PC-9 (cell line): ENCODE measurements around the gene KCNH4. TPM values are rescaled to one million over a fixed set of nuclear protein-coding genes. Genes with fewer than 3 reads are reported as not detected.

Experiments
- BruUV-seq: library from RNA; stranded (reverse); fragments of 400-500 nt; replicated peaks from 2 replicates; lab custom pipeline; 2021; lab: Mats Ljungman, UMichigan
- CTCF ChIA-PET: fragments of 300-600 bp; sonication (Branson Sonifier 250); formaldehyde crosslinking; loops from one replicate; lab custom pipeline; 2022; ENCODE audit warnings: antibody characterized with exemption; lab: Charles Lee
- POLR2A ChIA-PET: fragments of 300-600 bp; sonication (Branson Sonifier 250); formaldehyde crosslinking; loops from one replicate; lab custom pipeline; 2022; ENCODE audit warnings: antibody characterized with exemption; ENCODE audit not compliant: unreplicated experiment; lab: Charles Lee
- DNase-seq, 2 experiments: peaks; one replicate each; pipeline versions ENCODE4 v3.0.0 to v3.0.0-alpha.2; 2015 to 2022; ENCODE audit warnings: mixed read lengths in 1 of 2
- H2AFZ ChIP-seq: fragments of 200-600 bp; sonication (generic); 2 replicates; pipeline ENCODE4 v1.8.1; 2017; ENCODE audit warnings: antibody characterized with exemption
- H3F3A ChIP-seq: fragments of 200-600 bp; sonication (generic); 2 replicates; pipeline ENCODE4 v1.8.1; 2017; ENCODE audit warnings: antibody characterized with exemption, mild to moderate bottlenecking, low read depth; ENCODE audit not compliant: insufficient read depth
- H3K27ac ChIP-seq: fragments of 200-600 bp; sonication (generic); 2 replicates; pipeline ENCODE4 v1.6.1; 2016; ENCODE audit warnings: mixed run types
- H3K27me3 ChIP-seq: fragments of 200-600 bp; sonication (generic); 2 replicates; pipeline ENCODE4 v1.6.1; 2016; ENCODE audit warnings: low read depth, mixed run types; ENCODE audit not compliant: insufficient read depth
- H3K36me3 ChIP-seq: fragments of 200-600 bp; sonication (generic); 2 replicates; pipeline ENCODE4 v1.6.1; 2016; ENCODE audit warnings: low read depth, mixed run types
- H3K4me1 ChIP-seq: fragments of 200-600 bp; sonication (generic); replicated peaks from 2 replicates; pipeline ENCODE4 v1.6.1; 2016; ENCODE audit warnings: mixed run types; ENCODE audit not compliant: insufficient read depth
- H3K4me2 ChIP-seq: fragments of 200-600 bp; sonication (generic); 2 replicates; pipeline ENCODE4 v1.6.1; 2017; ENCODE audit warnings: mixed run types
- H3K4me3 ChIP-seq: fragments of 200-600 bp; sonication (generic); 2 replicates; pipeline ENCODE4 v1.6.1; 2016; ENCODE audit warnings: mixed run types
- H3K79me2 ChIP-seq: fragments of 200-600 bp; sonication (generic); 2 replicates; pipeline ENCODE4 v1.6.1; 2017; ENCODE audit warnings: low read depth, mixed run types
- H3K9me2 ChIP-seq: fragments of 200-600 bp; sonication (generic); 2 replicates; pipeline ENCODE4 v1.8.1; 2017; ENCODE audit warnings: mild to moderate bottlenecking; ENCODE audit not compliant: insufficient read depth
- H3K9me3 ChIP-seq: fragments of 200-600 bp; sonication (generic); 2 replicates; pipeline ENCODE4 v1.8.1; 2016; ENCODE audit warnings: low read depth; ENCODE audit not compliant: insufficient read depth
- H4K20me1 ChIP-seq: fragments of 200-600 bp; sonication (generic); 2 replicates; pipeline ENCODE4 v1.8.1; 2017; ENCODE audit not compliant: insufficient read depth
- EZH2 ChIP-seq: fragments of 200-600 bp; sonication (generic); IDR thresholded peaks from 2 replicates; pipeline ENCODE4 v1.8.0; 2017; ENCODE audit warnings: antibody characterized with exemption, low read depth
- intact Hi-C: fragments of 100-400 bp; cut with micrococcal nuclease; formaldehyde crosslinking; loops from one replicate; pipeline ENCODE4 v1.10.0; 2022; ENCODE audit not compliant: unreplicated experiment
- total RNA-seq: library from RNA; stranded (reverse); gene quantifications from 2 replicates; pipeline ENCODE4 v1.2.3, GENCODE V29; 2021
- TF ChIP-seq, protein P1 (sequence below): fragments of 200-600 bp; sonication (generic); conservative IDR thresholded peaks from 2 replicates; pipeline ENCODE4 v1.6.1; 2017; ENCODE audit warnings: mixed run types, antibody characterized with exemption, mild to moderate bottlenecking, moderate library complexity

KCNH4 gene
- total RNA-seq, 1 experiment from 2014 or later: not detected

DNA sequence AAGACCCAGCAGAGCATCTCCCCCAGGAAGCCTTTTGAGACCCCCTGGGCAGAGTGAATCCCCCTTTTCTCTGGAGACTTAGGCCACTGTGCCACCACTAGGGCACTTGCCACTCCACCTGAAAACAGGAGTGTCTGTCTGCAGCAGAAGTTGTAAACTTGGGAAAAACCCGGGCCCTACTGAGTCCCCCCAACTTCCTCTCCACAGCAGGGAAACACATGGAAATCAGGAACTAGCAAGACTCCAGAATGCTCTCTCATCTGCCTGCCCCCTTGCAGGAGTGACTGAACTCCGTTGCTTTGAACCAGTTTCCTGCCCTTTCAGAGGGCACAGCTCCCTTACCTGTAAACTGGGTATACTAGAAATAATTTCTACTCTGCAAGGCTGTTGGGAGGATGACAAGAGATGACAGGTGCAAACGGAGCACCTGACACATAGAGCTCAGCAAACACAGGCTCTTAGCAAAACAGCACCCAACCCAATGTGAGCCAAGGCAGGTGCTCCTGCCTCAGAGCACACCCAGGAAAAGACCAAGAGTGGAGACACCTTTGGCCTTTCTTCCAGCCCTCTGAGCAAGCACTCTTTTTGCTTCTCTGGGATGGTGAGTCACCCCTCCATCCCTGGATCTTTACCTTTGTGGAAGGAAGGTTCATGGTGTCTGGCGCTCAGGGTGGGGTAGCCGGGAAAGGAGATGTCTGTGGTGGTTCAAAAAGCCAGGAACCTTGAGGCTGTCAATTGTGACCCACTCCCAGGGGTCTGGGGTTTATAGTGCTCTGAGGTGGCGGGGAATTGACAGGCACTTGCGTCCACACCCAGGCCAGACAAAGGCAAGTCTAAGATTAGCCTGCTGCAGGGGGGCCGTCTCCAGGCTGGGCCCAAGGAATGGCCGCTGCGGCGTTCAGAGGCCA is 4.0 kb upstream of the KCNH4 start, which contains the start of gene HCRT:
Gene HCRT, minus strand, starts transcription at position 740 of the 908 bp plus-strand sequence. Its CDS starts 87 bp downstream, at position 653.
- Histone ChIP-seq H3K9me3 (no peaks in the 10 kb centered on the region), H2AFZ (no peak within 1 kb of the TSS), H3K27me3 (peaks cover under 1% of the 10 kb centered on the region), H3K4me3 (no peak within 1 kb of the TSS), H3K79me2 (no peaks in the 10 kb centered on the region), H3K4me1 (peaks cover 19% of the 10 kb centered on the region; the same call in 1 of the 2 replicates), H3K4me2 (peak within 1 kb of the TSS; percentile 62; the same call in 1 of the 2 replicates), H4K20me1 (no peaks in the 10 kb centered on the region), H3F3A (peaks cover 19% of the 10 kb centered on the region; the same call in 1 of the 2 replicates), H3K27ac (no peak within 1 kb of the TSS), H3K36me3 (no peaks in the 10 kb centered on the region), H3K9me2 (no peaks in the 10 kb centered on the region)
- no peak for DNase-seq
- TF ChIP-seq, protein P1, sequence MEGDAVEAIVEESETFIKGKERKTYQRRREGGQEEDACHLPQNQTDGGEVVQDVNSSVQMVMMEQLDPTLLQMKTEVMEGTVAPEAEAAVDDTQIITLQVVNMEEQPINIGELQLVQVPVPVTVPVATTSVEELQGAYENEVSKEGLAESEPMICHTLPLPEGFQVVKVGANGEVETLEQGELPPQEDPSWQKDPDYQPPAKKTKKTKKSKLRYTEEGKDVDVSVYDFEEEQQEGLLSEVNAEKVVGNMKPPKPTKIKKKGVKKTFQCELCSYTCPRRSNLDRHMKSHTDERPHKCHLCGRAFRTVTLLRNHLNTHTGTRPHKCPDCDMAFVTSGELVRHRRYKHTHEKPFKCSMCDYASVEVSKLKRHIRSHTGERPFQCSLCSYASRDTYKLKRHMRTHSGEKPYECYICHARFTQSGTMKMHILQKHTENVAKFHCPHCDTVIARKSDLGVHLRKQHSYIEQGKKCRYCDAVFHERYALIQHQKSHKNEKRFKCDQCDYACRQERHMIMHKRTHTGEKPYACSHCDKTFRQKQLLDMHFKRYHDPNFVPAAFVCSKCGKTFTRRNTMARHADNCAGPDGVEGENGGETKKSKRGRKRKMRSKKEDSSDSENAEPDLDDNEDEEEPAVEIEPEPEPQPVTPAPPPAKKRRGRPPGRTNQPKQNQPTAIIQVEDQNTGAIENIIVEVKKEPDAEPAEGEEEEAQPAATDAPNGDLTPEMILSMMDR: no peak
- no peak for TF ChIP-seq EZH2
- ChIA-PET POLR2A (interaction anchor here (0.6 kb wide), 1 partner anchor 64 kb away, joined by 3 read pairs; no protein-coding TSS in a partner anchor), CTCF (no interaction called here)
- BruUV-seq: no TSS peak
- intact Hi-C loops: no loop called here

DNA sequence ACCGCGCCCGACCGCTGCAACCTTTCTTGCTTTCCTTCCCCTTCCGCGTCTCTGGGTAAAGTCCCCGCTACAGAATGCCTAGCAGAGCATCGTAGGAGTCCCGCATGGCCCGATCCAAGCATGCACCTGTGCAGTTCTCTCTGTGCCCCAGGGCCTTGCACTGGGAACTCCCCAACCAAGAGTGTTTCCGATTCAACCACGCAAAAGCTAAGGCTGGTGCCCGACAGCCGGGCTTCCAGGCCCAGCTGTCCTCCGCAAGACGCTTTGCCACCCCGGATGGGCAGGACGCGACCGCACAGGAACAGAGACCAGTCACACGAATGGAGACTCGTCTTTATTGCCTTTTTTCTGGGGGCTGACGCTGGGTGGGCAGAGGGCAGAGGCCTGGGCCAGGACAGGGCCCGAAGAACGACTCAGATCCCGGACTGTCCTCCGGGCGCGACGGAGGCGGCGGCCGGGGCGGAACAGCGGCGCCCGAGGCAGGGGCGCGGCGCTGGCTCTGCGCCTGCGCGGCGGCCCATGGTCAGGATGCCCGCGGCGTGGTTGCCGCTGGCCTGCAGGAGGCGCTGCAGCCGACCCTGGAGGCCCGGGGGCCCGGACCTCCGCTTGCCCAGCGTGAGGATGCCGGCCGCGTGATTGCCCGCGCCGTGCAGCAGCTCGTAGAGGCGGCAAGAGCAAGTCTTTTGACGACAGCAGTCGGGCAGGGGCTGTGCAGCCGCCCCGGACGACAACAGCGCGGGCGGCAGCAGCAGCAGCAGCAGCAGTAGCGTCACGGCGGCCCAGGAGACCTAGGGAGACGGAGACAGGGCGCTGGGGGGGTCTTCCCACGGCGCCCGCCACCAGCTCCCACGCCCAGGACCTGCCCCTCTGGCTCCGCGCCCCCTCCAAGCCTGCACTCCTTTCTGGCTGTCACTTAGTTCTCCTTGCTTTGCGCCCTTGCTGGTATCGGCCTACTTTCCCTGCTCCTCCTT is 3.1 kb upstream of the KCNH4 start:
- Histone ChIP-seq H3K36me3 (no peaks in the 10 kb centered on the region), H3K9me2 (no peaks in the 10 kb centered on the region), H3K27me3 (peaks cover 10% of the 10 kb centered on the region), H3F3A (peaks cover 19% of the 10 kb centered on the region; the same call in 1 of the 2 replicates), H3K4me3 (no peak overlapping the region; the same call in 1 of the 2 replicates), H2AFZ (no peak overlapping the region), H3K79me2 (no peaks in the 10 kb centered on the region), H4K20me1 (no peaks in the 10 kb centered on the region), H3K9me3 (no peaks in the 10 kb centered on the region), H3K4me2 (peak overlapping the region; percentile 62), H3K4me1 (peaks cover 19% of the 10 kb centered on the region; the same call in 1 of the 2 replicates), H3K27ac (no peak overlapping the region)
- POLR2A ChIA-PET: interaction anchor here (0.6 kb wide), 2 partner anchors 63 to 704 kb away, joined by 3 to 4 read pairs; no protein-coding TSS in a partner anchor
- intact Hi-C loops: no loop called here
- DNase-seq: peak in 1 of 2 experiments; percentile 37
- no TSS peak for BruUV-seq
- TF ChIP-seq, protein P1: peak; percentile 49; the same call in 1 of the 2 replicates
- no peak for TF ChIP-seq EZH2
- CTCF ChIA-PET: interaction anchor here (0.6 kb wide), 1 partner anchor 12 kb away, joined by 11 read pairs; no protein-coding TSS in a partner anchor
